Nephron (organoid): ENCODE results near the gene F11.
"Not testable (repeated sequence)": the region's sequence is repeated elsewhere in the genome, so short reads cannot be mapped to it uniquely, and the experiment has no call there.

Experiments
- H3K27ac Mint-ChIP-seq, 3 experiments: 2 replicates each; pipeline ENCODE4 v1.8.0; 2020; ENCODE audit warnings: mixed read lengths in 3 of 3, mild to moderate bottlenecking in 2 of 3, moderate library complexity in 1 of 3
- H3K27me3 Mint-ChIP-seq: 2 replicates; pipeline ENCODE4 v1.8.0; 2021; ENCODE audit warnings: low read depth, mild to moderate bottlenecking, moderate library complexity, mixed read lengths
- H3K36me3 Mint-ChIP-seq: 2 replicates; pipeline ENCODE4 v1.8.0; 2020; ENCODE audit warnings: low read depth, mixed read lengths
- H3K4me1 Mint-ChIP-seq: 2 replicates; pipeline ENCODE4 v1.8.0; 2020; ENCODE audit warnings: mixed read lengths
- H3K4me3 Mint-ChIP-seq, 3 experiments: 2 replicates each; pipeline ENCODE4 v1.8.0; 2020; ENCODE audit warnings: mild to moderate bottlenecking in 3 of 3, mixed read lengths in 3 of 3, moderate library complexity in 2 of 3
- H3K9me3 Mint-ChIP-seq: 2 replicates; pipeline ENCODE4 v1.8.0; 2020; ENCODE audit warnings: mixed read lengths
- CTCF ChIP-seq, 3 experiments: fragments of 200-600 bp; sonication (generic); IDR thresholded peaks; one replicate each; pipeline ENCODE4 v1.5.0; 2021; ENCODE audit warnings: antibody characterized with exemption in 3 of 3; ENCODE audit not compliant: unreplicated experiment in 3 of 3

F11 gene

GRCh38 chr4:186258216-186258811 lies 7.7 kb upstream of the F11 start:
- TF ChIP-seq CTCF (IDR thresholded peaks at IDR 0.05; ENCODE audit: unreplicated experiment in 3 of 3), result no peak
- H3K4me3 Mint-ChIP-seq, result no peak overlapping the region
- peaks cover 4% of the 10 kb centered on the region for H3K27me3 Mint-ChIP-seq
- no peaks in the 10 kb centered on the region for H3K9me3 Mint-ChIP-seq
- no peaks in the 10 kb centered on the region for H3K36me3 Mint-ChIP-seq
- no peak overlapping the region for H3K27ac Mint-ChIP-seq
- H3K4me1 Mint-ChIP-seq, result no peaks in the 10 kb centered on the region

GRCh38 chr4:186260117-186260503 lies 5.9 kb upstream of the F11 start:
- Mint-ChIP-seq H3K4me3 (no peak overlapping the region), H3K27me3 (peaks cover 4% of the 10 kb centered on the region), H3K36me3 (no peaks in the 10 kb centered on the region), H3K27ac (no peak overlapping the region), H3K4me1 (peaks cover 6% of the 10 kb centered on the region), H3K9me3 (no peaks in the 10 kb centered on the region)
- TF ChIP-seq CTCF (IDR thresholded peaks at IDR 0.05; ENCODE audit: unreplicated experiment in 3 of 3), result no peak

GRCh38 chr4:186260504-186261448 lies 5.2 kb upstream of the F11 start:
- H3K36me3 Mint-ChIP-seq, result no peaks in the 10 kb centered on the region
- no peak for TF ChIP-seq CTCF (IDR thresholded peaks at IDR 0.05; ENCODE audit: unreplicated experiment in 3 of 3)
- no peak overlapping the region for H3K27ac Mint-ChIP-seq
- H3K9me3 Mint-ChIP-seq, result no peaks in the 10 kb centered on the region
- H3K27me3 Mint-ChIP-seq, result peaks cover 4% of the 10 kb centered on the region
- H3K4me1 Mint-ChIP-seq, result peaks cover 9% of the 10 kb centered on the region
- H3K4me3 Mint-ChIP-seq, result no peak overlapping the region

- no peak overlapping the region for H3K4me3 Mint-ChIP-seq
- TF ChIP-seq CTCF (IDR thresholded peaks at IDR 0.05; ENCODE audit: unreplicated experiment in 3 of 3), result no peak
- H3K36me3 Mint-ChIP-seq, result no peaks in the 10 kb centered on the region
- H3K9me3 Mint-ChIP-seq, result no peaks in the 10 kb centered on the region
- peak overlapping the region in 1 of 3 experiments; percentile 91 for H3K27ac Mint-ChIP-seq
- H3K27me3 Mint-ChIP-seq, result no peaks in the 10 kb centered on the region
- peaks cover 24% of the 10 kb centered on the region for H3K4me1 Mint-ChIP-seq
Observed at GRCh38 chr4:186264660-186265059, 1.3 kb upstream of the F11 start.

GRCh38 chr4:186265250-186265649 lies 739 bp upstream of the F11 start:
- Mint-ChIP-seq H3K27ac (peak overlapping the region in 1 of 3 experiments; percentile 91), H3K4me1 (peaks cover 24% of the 10 kb centered on the region)
- not testable (repeated sequence) for H3K9me3 Mint-ChIP-seq, H3K27me3 Mint-ChIP-seq, H3K4me3 Mint-ChIP-seq, H3K36me3 Mint-ChIP-seq

- Mint-ChIP-seq H3K4me3 (peak overlapping the region; percentile 66 to 81 (median 76)), H3K4me1 (peaks cover 24% of the 10 kb centered on the region), H3K27ac (peak overlapping the region; percentile 52 to 91 (median 88)), H3K9me3 (no peaks in the 10 kb centered on the region), H3K27me3 (no peaks in the 10 kb centered on the region), H3K36me3 (no peaks in the 10 kb centered on the region)
- TF ChIP-seq CTCF (IDR thresholded peaks at IDR 0.05; ENCODE audit: unreplicated experiment in 3 of 3), result no peak
Observed at GRCh38 chr4:186266729-186267456, 904 bp downstream of the F11 start.
